Lung (tissue), 12 donors: ENCODE data around the gene TTLL10. TPM values are rescaled to one million over a fixed set of nuclear protein-coding genes. Genes with fewer than 3 reads are reported as not detected.

Source experiments
- ATAC-seq: fragments of 200-7000 bp; cut with Tn5 transposase; one replicate; pipeline ENCODE4 v1.9.1; 2020; ENCODE audit warnings: moderate number of reproducible peaks; ENCODE audit not compliant: insufficient read depth, low FRiP score
- DNase-seq, 3 donors: peaks; one replicate each; pipeline ENCODE4 v3.0.0-alpha.2; 2013 to 2017
- H3K27ac ChIP-seq, 2 donors: one replicate each; pipeline ENCODE4 v1.5.1; 2013; ENCODE audit warnings: mild to moderate bottlenecking in 2 of 2, moderate library complexity in 2 of 2, control low read depth in 1 of 2, inconsistent platforms in 1 of 2, low read depth in 1 of 2, low read length in 1 of 2
- H3K27me3 ChIP-seq, 3 donors: one replicate each; pipeline ENCODE4 v1.5.1; 2013; ENCODE audit warnings: low read length in 2 of 3; ENCODE audit not compliant: control insufficient read depth in 3 of 3, insufficient read depth in 3 of 3
- H3K36me3 ChIP-seq, 4 donors: one replicate each; pipeline ENCODE4 v1.5.1; 2013; ENCODE audit warnings: low read length in 4 of 4, mild to moderate bottlenecking in 1 of 4, moderate library complexity in 1 of 4; ENCODE audit not compliant: control insufficient read depth in 4 of 4, insufficient read depth in 4 of 4
- H3K4me1 ChIP-seq, 5 donors: one replicate each; pipeline ENCODE4 v1.5.1; 2013; ENCODE audit warnings: low read length in 5 of 5, mild to moderate bottlenecking in 2 of 5, moderate library complexity in 1 of 5; ENCODE audit not compliant: control insufficient read depth in 5 of 5, insufficient read depth in 5 of 5
- H3K4me3 ChIP-seq: one replicate; pipeline ENCODE4 v1.5.1; 2013; ENCODE audit warnings: mild to moderate bottlenecking, control low read depth, moderate library complexity
- H3K9ac ChIP-seq, 2 donors: one replicate each; pipeline ENCODE4 v1.5.1; 2013; ENCODE audit warnings: low read length in 2 of 2, control low read depth in 1 of 2; ENCODE audit not compliant: insufficient read depth in 1 of 2
- H3K9me3 ChIP-seq, 4 donors: one replicate each; pipeline ENCODE4 v1.5.1; 2013; ENCODE audit warnings: low read length in 3 of 4, mild to moderate bottlenecking in 1 of 4, moderate library complexity in 1 of 4; ENCODE audit not compliant: control insufficient read depth in 4 of 4, insufficient read depth in 3 of 4
- CTCF ChIP-seq: IDR thresholded peaks from 2 replicates; pipeline ENCODE4 v1.5.1; 2012; ENCODE audit warnings: mild to moderate bottlenecking; ENCODE audit errors: control extremely low read depth, extremely low read depth
- WGBS, 2 donors: extraction: QIAGEN DNeasy Blood & Tissue Kit; methylation state at CpG; one replicate each; pipeline ENCODE4 v1.1.7; 2013; 5-methylcytosine and 5-hydroxymethylcytosine counted together
- polyA plus RNA-seq, 2 donors: library from polyadenylated mRNA; stranded (reverse); fragments of 200-250 nt; gene quantifications; one replicate each; pipeline ENCODE4 v1.2.1, GENCODE V29; 2013
- total RNA-seq, 2 donors: library from RNA; depleted of rRNA in 1 of 2; stranded (reverse); fragments of >200 nt in 1 of 2; gene quantifications; one replicate each; pipeline ENCODE4 v1.2.1, GENCODE V29; 2014 to 2021
- donor health status: control.
- donor health status: control.
- donor health status: Bipolar disorder and iron deficiency.
- donor health status: healthy.
- donor health status: DM: yes; HTN: yes; CAD: no.

TTLL10 gene
- total and polyA plus RNA-seq, 4 donors = 3.7 to 19.7 (median 4.5) TPM

GRCh38 chr1:1203561-1204424 lies 30.1 kb downstream of the TTLL10 start:
- Histone ChIP-seq H3K27ac (no peak overlapping the region), H3K9me3 (no peaks in the 10 kb centered on the region), H3K9ac (no peak overlapping the region)

GRCh38 chr1:1204425-1204920 lies 30.8 kb downstream of the TTLL10 start:
- no peaks in the 10 kb centered on the region for H3K9me3 ChIP-seq
- no peak overlapping the region for H3K9ac ChIP-seq
- ATAC-seq (no peak), DNase-seq (no peak)
- peaks cover 4 to 26% (median 10%) of the 10 kb centered on the region in 3 donors for H3K27me3 ChIP-seq
- no peak for TF ChIP-seq CTCF
- H3K36me3 ChIP-seq = no peaks in the 10 kb centered on the region
- no peak overlapping the region for H3K27ac ChIP-seq
- 89 to 94% methylated on average over 6 to 8 of the region's 8 CpGs for WGBS, 2 donors
- H3K4me1 ChIP-seq = peaks cover 0 to 13% (median 0%) of the 10 kb centered on the region in 5 donors
- H3K4me3 ChIP-seq = no peak overlapping the region

More at GRCh38 chr1:1203561-1204424, 30.1 kb downstream of the TTLL10 start:
- WGBS, 2 donors = 79 to 87% methylated on average over 45 to 49 of the region's 49 CpGs
- ATAC-seq (no peak), DNase-seq (peak in 1 of 3 donors; percentile 13)
- no peak for TF ChIP-seq CTCF
- H3K4me3 ChIP-seq = no peak overlapping the region
- H3K27me3 ChIP-seq = peaks cover 4 to 24% (median 10%) of the 10 kb centered on the region in 3 donors
- H3K4me1 ChIP-seq = peaks cover 0 to 10% (median 0%) of the 10 kb centered on the region in 5 donors
- no peaks in the 10 kb centered on the region for H3K36me3 ChIP-seq

- Histone ChIP-seq H3K4me1 (peaks cover 0 to 13% (median 0%) of the 10 kb centered on the region in 5 donors), H3K36me3 (no peaks in the 10 kb centered on the region), H3K27ac (no peak overlapping the region), H3K9me3 (no peaks in the 10 kb centered on the region), H3K4me3 (no peak overlapping the region), H3K9ac (no peak overlapping the region), H3K27me3 (peaks cover 4 to 22% (median 10%) of the 10 kb centered on the region in 3 donors)
- DNase-seq = peak in 1 of 3 donors; percentile 13
- WGBS, 2 donors = 89 to 90% methylated on average over 19 of the region's 19 CpGs
- ATAC-seq = no peak
- no peak for TF ChIP-seq CTCF
Measured at GRCh38 chr1:1204998-1205768, 31.5 kb downstream of the TTLL10 start.
